Muscle of arm (tissue), 12 donors: ENCODE data around the gene SLC6A17. TPM values are rescaled to one million over a fixed set of nuclear protein-coding genes. Genes with fewer than 3 reads are reported as not detected.

Experiments
- DNase-seq: peaks from one replicate; pipeline ENCODE4 v3.0.0-alpha.2; 2013
- polyA plus RNA-seq, 12 donors: library from polyadenylated mRNA; unstranded; fragments of 120-200 nt; gene quantifications; one replicate each; pipeline ENCODE4 v1.2.1, GENCODE V29; 2013; ENCODE audit not compliant: insufficient read length in 12 of 12

SLC6A17 gene
- polyA plus RNA-seq, 12 donors: 0.32 to 2.2 (median 0.45) TPM; not detected in 2

GRCh38 chr1:110218137-110218536 lies 67.8 kb downstream of the SLC6A17 start:
- no peak for DNase-seq

GRCh38 chr1:110218739-110219138 lies 68.4 kb downstream of the SLC6A17 start:
- no peak for DNase-seq

GRCh38 chr1:110220324-110220723 lies 70.0 kb downstream of the SLC6A17 start:
- no peak for DNase-seq

- no peak for DNase-seq
Observed at GRCh38 chr1:110221119-110221518, 70.8 kb downstream of the SLC6A17 start.

GRCh38 chr1:110223127-110223526 lies 72.8 kb downstream of the SLC6A17 start:
- no peak for DNase-seq

- DNase-seq: no peak
Observed at GRCh38 chr1:110223581-110223980, 73.3 kb downstream of the SLC6A17 start.

- no peak for DNase-seq
Observed at GRCh38 chr1:110224240-110224995, 74.1 kb downstream of the SLC6A17 start.

GRCh38 chr1:110225212-110225611 lies 74.9 kb downstream of the SLC6A17 start:
- DNase-seq: no peak

- no peak for DNase-seq
Observed at GRCh38 chr1:110225756-110226404, 75.6 kb downstream of the SLC6A17 start.

GRCh38 chr1:110227774-110228173 lies 77.5 kb downstream of the SLC6A17 start:
- DNase-seq: no peak

- no peak for DNase-seq
Observed at GRCh38 chr1:110228381-110228780, 78.1 kb downstream of the SLC6A17 start.

GRCh38 chr1:110228869-110229268 lies 78.6 kb downstream of the SLC6A17 start:
- DNase-seq: no peak

- no peak for DNase-seq
Observed at GRCh38 chr1:110229348-110230001, 79.2 kb downstream of the SLC6A17 start.

- no peak for DNase-seq
Observed at GRCh38 chr1:110230381-110231199, 80.3 kb downstream of the SLC6A17 start.

GRCh38 chr1:110233861-110234260 lies 83.6 kb downstream of the SLC6A17 start:
- no peak for DNase-seq

GRCh38 chr1:110234691-110235090 lies 84.4 kb downstream of the SLC6A17 start:
- no peak for DNase-seq

- no peak for DNase-seq
Observed at GRCh38 chr1:110235181-110235833, 85.0 kb downstream of the SLC6A17 start.

- DNase-seq: no peak
Observed at GRCh38 chr1:110235834-110236682, 85.8 kb downstream of the SLC6A17 start.

- DNase-seq: no peak
Observed at GRCh38 chr1:110237386-110238152, 87.3 kb downstream of the SLC6A17 start.
